HepG2 (cell line): ENCODE data around the gene THOC6. TPM values are rescaled to one million over a fixed set of nuclear protein-coding genes. Genes with fewer than 3 reads are reported as not detected.
A peak's percentile ranks its signal among the peaks of the same experiment; 100 is the strongest.

ENCODE experiments used
- DPF2 ChIP-seq: sonication (generic); formaldehyde crosslinking; IDR thresholded peaks from 2 replicates; pipeline ENCODE4 v1.4.0; 2020; ENCODE audit warnings: mild to moderate bottlenecking, low read depth, missing genetic modification reagents, borderline replicate concordance
- IRF9 ChIP-seq: sonication (generic); formaldehyde crosslinking; IDR thresholded peaks from 2 replicates; pipeline ENCODE4 v1.8.0; 2022; ENCODE audit warnings: missing genetic modification reagents, mild to moderate bottlenecking, borderline replicate concordance
- JUN ChIP-seq: sonication (generic); formaldehyde crosslinking; IDR thresholded peaks from 2 replicates; pipeline ENCODE4 v1.4.0; 2020; ENCODE audit warnings: mild to moderate bottlenecking, missing genetic modification reagents
- MIER2 ChIP-seq: IDR thresholded peaks from 2 replicates; pipeline ENCODE4 v1.6.1; 2016; ENCODE audit warnings: missing biosample characterization, missing genetic modification reagents
- MXI1 ChIP-seq: IDR thresholded peaks from 3 replicates; pipeline ENCODE4 v1.6.1; 2012; ENCODE audit warnings: low read depth, low read length, inconsistent platforms, borderline replicate concordance
- MYNN ChIP-seq: sonication (generic); formaldehyde crosslinking; IDR thresholded peaks from 2 replicates; pipeline ENCODE4 v1.4.0; 2020; ENCODE audit warnings: mild to moderate bottlenecking, low read depth, missing genetic modification reagents
- NFAT5 ChIP-seq: sonication (generic); formaldehyde crosslinking; IDR thresholded peaks from 2 replicates; pipeline ENCODE4 v1.4.0; 2020; ENCODE audit warnings: missing genetic modification reagents
- NFRKB ChIP-seq: fragments of 450-650 bp; IDR thresholded peaks from 2 replicates; pipeline ENCODE4 v1.6.1; 2017
- SMARCC2 ChIP-seq: fragments of 450-650 bp; IDR thresholded peaks from 2 replicates; pipeline ENCODE4 v1.6.1; 2017; ENCODE audit warnings: antibody characterized with exemption, mild to moderate bottlenecking
- ZBTB44 ChIP-seq: sonication (generic); formaldehyde crosslinking; IDR thresholded peaks from 2 replicates; pipeline ENCODE4 v1.4.0; 2020; ENCODE audit warnings: missing genetic modification reagents
- ZBTB49 ChIP-seq: sonication (generic); formaldehyde crosslinking; IDR thresholded peaks from 2 replicates; pipeline ENCODE4 v1.4.0; 2020; ENCODE audit warnings: missing genetic modification reagents, borderline replicate concordance
- ZFYVE20 ChIP-seq: sonication (generic); formaldehyde crosslinking; IDR thresholded peaks from 2 replicates; pipeline ENCODE4 v1.8.0; 2023; ENCODE audit warnings: low read depth, mild to moderate bottlenecking, moderate library complexity, missing genetic modification reagents, borderline replicate concordance
- ZNF354B ChIP-seq: sonication (generic); formaldehyde crosslinking; IDR thresholded peaks from 2 replicates; pipeline ENCODE4 v1.8.0; 2022; ENCODE audit warnings: mild to moderate bottlenecking, missing genetic modification reagents
- ZNF687 ChIP-seq: sonication (generic); formaldehyde crosslinking; IDR thresholded peaks from 2 replicates; pipeline ENCODE4 v1.5.1; 2020; ENCODE audit warnings: mild to moderate bottlenecking, missing genetic modification reagents, moderate library complexity
- ZNF709 ChIP-seq: sonication (generic); formaldehyde crosslinking; IDR thresholded peaks from 2 replicates; pipeline ENCODE4 v1.5.0; 2020; ENCODE audit warnings: mild to moderate bottlenecking, missing genetic modification reagents
- polyA plus RNA-seq, 8 experiments: library from polyadenylated mRNA; depleted of rRNA in 3 of 8; stranded (reverse) in 7 of 8; unstranded in 1 of 8; fragments of >200 nt; fragmentation: Illumina TruSeq in 4 of 8; extraction: Trizol in 4 of 8; gene quantifications; 2 replicates each; pipeline versions ENCODE4 v1.2.1 to v1.2.3, GENCODE V29; 2011 to 2016; ENCODE audit warnings: low read depth in 4 of 8, missing spikeins in 1 of 8, mixed read lengths in 1 of 8; ENCODE audit not compliant: insufficient read depth in 1 of 8
- total RNA-seq, 5 experiments: library from RNA; depleted of rRNA; stranded (reverse); fragments of >200 nt; fragmentation: Illumina TruSeq; extraction: Trizol; gene quantifications; 2 replicates each; pipeline ENCODE4 v1.2.3, GENCODE V29; 2016; ENCODE audit warnings: low read depth in 1 of 5

Gene THOC6
- total and polyA plus RNA-seq, 2 of the 13 experiments (the other 11 are each of a cell fraction or from before 2014, with no cell fraction given), result 32.1 to 37.0 TPM

- TF ChIP-seq ZBTB44 (CRISPR knock-in tag) (no peak), NFAT5 (CRISPR knock-in tag) (no peak), JUN (CRISPR knock-in tag) (no peak), MXI1 (no peak; the same call in 2 of the 3 replicates), NFRKB (no peak), MIER2 (CRISPR knock-in tag) (0 out of 2 replicates have a peak, but pooled peaks have one; percentile 28), ZNF354B (CRISPR knock-in tag) (no peak), ZFYVE20 (CRISPR knock-in tag) (no peak), ZNF687 (peak; percentile 81), ZBTB49 (peak; percentile 36; the same call in 1 of the 2 replicates), MYNN (CRISPR knock-in tag) (no peak), ZNF709 (CRISPR knock-in tag) (0 out of 2 replicates have a peak, but pooled peaks have one; percentile 37), DPF2 (CRISPR knock-in tag) (no peak), SMARCC2 (no peak), IRF9 (CRISPR knock-in tag) (no peak)
Observed at GRCh38 chr16:2983706-2984136, 40.1 kb upstream of the THOC6 start (continued).
